Medulla oblongata (tissue), 1 donor: ENCODE measurements around the gene PDPK1.

Experiments
- DNase-seq: peaks from one replicate; pipeline ENCODE4 v3.0.0-alpha.2; 2015; ENCODE audit errors: extremely low spot score

PDPK1 gene

GRCh38 chr16:2507052-2507659 is 30.7 kb upstream of the PDPK1 start:
- peak; percentile 67 for DNase-seq

DNA sequence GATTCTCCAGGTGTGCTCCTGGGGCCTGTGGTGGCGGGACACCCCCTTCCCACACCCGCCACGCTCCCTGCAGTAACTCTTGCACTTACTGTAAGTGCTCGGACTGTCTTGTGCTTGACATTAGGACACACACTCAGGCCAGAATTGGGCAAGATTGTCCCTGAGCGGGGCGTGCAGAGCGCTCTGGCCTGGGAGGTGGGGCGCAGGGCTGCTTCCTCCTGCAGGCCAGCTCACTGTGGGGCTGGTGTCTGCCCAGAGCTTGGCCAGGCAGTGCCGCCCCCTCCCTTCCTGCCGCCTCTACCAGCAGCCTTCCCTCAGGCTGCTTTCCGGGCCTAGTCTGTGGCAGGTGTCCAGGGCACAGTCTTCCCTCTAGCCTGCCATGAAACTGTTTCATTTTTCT is 30.2 kb upstream of the PDPK1 start:
- peak; percentile 38 for DNase-seq

DNA sequence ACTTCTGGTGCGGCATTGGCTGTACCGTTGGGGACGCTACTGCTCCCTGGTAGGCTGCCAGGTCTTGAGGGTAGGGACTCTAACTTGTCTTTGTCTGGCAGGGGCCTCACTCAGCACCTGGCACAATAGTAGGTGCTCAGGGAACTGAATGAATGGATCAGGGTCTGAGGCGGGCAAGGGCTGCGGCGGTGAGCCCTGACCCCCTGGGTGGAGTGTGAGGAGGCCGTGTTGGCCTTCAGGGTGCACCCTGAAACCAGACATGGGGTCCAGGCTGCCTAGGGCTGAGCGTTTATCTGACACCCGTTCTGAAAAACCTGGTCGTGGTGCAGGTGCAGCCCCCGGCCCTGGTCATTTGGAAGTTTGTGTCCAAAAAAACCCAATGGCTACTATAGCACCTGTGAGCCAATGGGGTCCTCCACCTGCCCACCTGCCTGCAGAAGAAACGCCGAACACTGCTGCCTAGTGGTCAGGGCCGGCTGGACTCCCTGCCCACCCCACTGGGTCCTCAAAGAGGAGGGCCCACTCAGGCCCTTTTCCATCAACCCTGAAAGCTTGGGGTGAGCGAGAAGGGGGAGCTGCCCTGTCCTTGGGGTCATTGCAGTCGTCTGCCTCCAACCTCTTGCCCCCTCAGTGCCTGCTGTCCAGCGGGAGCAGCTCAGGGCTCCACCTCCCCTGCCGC is 29.0 kb upstream of the PDPK1 start:
- no peak for DNase-seq

DNA sequence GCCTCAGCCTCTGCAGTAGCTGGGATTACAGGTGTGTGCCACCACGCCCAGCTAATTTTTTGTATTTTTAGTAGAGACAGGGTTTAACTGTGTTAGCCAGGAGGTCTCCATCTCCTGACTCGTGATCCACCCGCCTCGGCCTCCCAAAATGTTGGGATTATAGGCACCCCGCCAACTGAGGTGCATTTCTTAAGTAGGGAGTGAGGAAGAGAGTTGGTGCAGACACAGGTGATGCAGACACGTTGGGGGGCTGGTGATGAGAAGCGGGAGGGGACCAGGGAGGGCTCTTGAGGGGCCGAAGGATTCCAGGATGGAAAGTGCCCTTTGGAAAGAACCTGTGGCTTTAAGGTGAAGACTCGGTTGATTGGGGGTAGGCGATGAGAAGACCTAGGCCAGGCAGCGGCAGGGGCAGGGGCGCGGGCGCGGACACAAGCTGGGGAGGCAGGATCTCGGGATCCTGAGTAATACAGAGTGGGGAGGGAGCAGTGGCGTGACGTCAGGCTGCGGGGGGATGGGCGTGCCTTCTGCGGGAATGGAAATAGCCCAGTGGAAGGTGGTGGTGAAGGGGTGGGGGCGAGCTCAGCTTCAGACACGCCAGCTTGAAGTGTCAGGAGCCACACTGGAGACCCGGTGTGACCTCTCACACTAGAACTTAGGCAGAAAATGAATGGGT is 26.6 kb upstream of the PDPK1 start:
- no peak for DNase-seq

GRCh38 chr16:2511996-2512734 is 25.7 kb upstream of the PDPK1 start:
- DNase-seq: no peak

DNA sequence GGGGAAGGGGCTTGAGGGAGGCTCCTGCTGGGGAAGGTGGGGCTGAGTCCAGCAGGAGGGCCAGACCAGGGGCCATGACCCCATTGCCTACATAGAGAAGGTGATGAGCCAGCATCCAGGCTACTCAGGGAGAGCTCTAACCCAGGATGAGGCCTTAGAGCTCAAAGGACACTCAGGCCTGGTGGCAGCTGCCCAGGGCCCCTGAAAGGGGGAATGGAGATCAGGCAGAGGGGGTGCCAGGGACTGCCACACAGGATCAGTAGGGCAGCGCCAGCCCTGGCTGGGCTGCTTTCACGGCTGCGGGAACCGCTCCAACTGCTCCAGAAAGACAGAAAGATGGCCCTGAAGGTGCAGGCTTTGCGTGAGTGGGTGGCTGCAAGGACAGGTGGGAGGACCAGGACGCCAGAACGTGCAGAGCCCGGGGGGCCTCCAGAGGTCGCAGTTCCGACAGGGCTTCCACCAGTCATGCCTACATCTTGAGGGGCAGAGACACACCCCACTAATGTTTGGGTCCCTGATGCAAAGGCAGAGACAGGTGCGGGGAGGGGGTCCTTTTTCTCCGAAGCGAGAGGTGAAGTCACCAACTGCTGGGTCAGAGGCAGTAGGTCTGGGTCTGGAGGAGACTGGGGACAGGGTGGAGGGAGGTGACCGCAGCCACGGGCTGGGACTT is 25.0 kb upstream of the PDPK1 start:
- DNase-seq: no peak

DNA sequence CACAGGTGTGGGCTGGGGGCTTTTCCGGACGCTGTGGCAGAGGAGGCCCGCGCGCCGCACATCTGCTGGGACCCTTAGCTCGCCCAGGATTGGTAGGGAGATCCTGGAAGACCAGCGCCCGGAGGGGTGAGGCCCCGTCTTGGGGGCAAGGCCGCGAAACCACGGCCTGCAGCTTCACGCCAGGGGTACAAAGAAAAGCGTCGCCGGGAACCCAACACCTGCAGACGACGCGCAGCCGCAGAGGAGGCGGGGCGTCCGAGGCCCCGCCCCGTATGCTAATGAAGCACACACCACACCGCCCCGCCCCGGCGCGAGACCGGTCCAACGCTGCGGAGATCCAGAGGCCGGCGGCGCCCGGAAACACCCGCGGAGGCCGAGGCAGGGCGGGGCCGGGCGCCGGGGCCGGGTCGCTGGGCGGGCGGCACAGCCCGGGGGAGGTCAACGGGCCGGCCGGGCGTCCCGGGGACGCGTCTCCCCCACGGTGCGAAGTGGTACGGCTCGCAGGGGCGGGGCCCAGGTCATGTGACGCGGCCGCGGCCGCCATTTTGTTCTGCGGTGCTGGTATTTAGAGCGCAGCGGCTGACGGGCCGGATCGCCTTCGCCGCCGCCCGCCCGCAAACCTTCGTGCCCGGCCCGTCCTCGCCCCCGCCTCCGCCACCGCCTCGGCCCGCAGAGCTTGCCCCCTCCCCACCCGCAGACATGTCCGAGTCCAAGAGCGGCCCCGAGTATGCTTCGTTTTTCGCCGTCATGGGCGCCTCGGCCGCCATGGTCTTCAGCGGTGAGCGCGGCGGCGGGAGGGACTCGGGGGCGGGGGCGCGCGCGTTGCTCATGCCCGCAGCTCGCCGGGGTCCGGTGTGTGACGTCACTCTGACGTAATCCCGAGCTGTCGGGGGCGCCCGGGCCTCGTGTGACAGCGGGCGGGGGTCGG is 24.2 kb upstream of the PDPK1 start, which contains the start of gene ATP6V0C:
ATP6V0C (plus strand) TSS at position 548 of the 928 bp plus-strand sequence; CDS start at position 700, 152 bp downstream.
- DNase-seq: peak; percentile 93

- DNase-seq: no peak
Observed at GRCh38 chr16:2514333-2515179, 23.3 kb upstream of the PDPK1 start.

- no peak for DNase-seq
Observed at GRCh38 chr16:2515180-2515851, 22.5 kb upstream of the PDPK1 start.

- peak; percentile 74 for DNase-seq
Observed at GRCh38 chr16:2516391-2517240, 21.2 kb upstream of the PDPK1 start.

DNA sequence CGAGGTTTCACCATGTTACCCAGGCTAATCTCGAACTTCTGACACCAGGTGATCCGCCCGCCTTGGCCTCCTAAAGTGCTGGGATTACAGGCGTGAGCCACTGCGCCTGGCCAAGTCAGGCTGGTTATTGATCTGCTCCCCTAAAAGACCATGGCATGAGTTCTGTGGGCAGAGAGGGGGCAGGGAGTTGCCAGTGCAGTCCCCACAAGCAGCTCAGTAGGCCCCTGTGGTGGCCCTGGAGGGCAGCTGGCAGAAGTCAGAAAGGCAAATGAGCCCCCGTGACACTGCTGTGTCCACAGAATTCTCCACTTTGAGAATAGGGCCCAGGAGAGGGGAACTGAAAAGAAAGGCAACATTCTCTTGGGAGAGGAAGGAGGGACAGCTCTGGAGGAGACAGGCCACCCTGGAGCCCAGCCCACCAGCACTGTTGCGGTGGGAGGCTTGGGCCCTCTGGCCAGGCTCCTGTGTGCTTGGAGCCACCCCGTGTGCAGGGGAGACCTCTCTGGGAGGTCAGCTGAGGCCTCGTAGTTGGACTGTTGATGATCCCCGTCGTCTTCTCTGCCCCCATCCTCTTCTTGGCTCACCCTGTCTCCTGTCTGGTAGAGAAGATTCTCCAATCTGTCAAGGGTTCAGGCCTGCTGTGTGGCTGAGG is 19.7 kb upstream of the PDPK1 start:
- no peak for DNase-seq

GRCh38 chr16:2518823-2519710 is 18.8 kb upstream of the PDPK1 start:
- no peak for DNase-seq

GRCh38 chr16:2519711-2520080 is 18.1 kb upstream of the PDPK1 start:
- DNase-seq: no peak

DNA sequence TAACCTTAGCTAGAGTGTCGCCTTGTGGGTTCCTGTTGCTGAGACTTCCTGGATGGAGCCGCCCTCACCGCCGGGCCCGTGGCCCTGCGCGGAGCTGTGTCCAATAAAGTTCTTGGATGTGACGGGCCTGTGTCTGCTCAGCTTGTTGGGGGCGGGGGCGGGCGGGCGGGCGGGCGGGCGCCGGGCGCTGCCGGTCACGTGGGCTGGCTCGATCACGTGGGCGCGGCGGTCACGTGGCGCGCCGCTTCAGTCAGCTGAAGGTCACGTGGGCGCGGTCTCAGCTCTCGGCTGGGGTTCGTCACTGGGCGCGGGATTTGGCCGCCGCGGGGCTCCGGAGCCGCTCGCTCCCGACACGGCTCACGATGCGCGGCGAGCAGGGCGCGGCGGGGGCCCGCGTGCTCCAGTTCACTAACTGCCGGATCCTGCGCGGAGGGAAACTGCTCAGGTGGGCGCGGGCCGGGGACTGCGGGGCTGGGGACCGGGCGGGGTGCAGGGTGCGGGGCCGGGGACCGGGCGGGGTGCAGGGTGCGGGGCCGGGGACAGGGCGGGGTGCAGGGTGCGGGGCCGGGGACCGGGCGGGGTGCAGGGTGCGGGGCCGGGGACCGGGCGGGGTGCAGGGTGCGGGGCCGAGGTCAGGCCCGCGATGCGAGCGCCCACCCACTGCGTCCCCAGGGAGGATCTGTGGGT is 17.6 kb upstream of the PDPK1 start, which contains the start of gene AMDHD2:
AMDHD2 (plus strand) TSS at position 275 of the 687 bp plus-strand sequence; CDS start at position 363, 88 bp downstream.
- peak; percentile 87 for DNase-seq

- DNase-seq: no peak
Observed at GRCh38 chr16:2520784-2521531, 16.9 kb upstream of the PDPK1 start.
